ENCODE results near the gene GPHA2. TPM values are rescaled to one million over a fixed set of nuclear protein-coding genes. Genes with fewer than 3 reads are reported as not detected.
A peak's percentile ranks its signal among the peaks of the same experiment; 100 is the strongest.

GPHA2 gene
- total and polyA plus RNA-seq, 2 of the 13 experiments (the other 11 are each of a cell fraction or from before 2014, with no cell fraction given), result 13.0 to 19.1 TPM

GRCh38 chr11:64892838-64893193, 42.9 kb downstream of the GPHA2 start (continued):
- TF ChIP-seq, protein P1, sequence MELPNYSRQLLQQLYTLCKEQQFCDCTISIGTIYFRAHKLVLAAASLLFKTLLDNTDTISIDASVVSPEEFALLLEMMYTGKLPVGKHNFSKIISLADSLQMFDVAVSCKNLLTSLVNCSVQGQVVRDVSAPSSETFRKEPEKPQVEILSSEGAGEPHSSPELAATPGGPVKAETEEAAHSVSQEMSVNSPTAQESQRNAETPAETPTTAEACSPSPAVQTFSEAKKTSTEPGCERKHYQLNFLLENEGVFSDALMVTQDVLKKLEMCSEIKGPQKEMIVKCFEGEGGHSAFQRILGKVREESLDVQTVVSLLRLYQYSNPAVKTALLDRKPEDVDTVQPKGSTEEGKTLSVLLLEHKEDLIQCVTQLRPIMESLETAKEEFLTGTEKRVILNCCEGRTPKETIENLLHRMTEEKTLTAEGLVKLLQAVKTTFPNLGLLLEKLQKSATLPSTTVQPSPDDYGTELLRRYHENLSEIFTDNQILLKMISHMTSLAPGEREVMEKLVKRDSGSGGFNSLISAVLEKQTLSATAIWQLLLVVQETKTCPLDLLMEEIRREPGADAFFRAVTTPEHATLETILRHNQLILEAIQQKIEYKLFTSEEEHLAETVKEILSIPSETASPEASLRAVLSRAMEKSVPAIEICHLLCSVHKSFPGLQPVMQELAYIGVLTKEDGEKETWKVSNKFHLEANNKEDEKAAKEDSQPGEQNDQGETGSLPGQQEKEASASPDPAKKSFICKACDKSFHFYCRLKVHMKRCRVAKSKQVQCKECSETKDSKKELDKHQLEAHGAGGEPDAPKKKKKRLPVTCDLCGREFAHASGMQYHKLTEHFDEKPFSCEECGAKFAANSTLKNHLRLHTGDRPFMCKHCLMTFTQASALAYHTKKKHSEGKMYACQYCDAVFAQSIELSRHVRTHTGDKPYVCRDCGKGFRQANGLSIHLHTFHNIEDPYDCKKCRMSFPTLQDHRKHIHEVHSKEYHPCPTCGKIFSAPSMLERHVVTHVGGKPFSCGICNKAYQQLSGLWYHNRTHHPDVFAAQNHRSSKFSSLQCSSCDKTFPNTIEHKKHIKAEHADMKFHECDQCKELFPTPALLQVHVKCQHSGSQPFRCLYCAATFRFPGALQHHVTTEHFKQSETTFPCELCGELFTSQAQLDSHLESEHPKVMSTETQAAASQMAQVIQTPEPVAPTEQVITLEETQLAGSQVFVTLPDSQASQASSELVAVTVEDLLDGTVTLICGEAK (IDR thresholded peaks at IDR 0.05), result no peak
- TF ChIP-seq, protein P1 (CRISPR knock-in tag; IDR thresholded peaks at IDR 0.05), result no peak
- TF ChIP-seq MAF1 (CRISPR knock-in tag; IDR thresholded peaks at IDR 0.05; ENCODE audit: borderline replicate concordance) (no peak), ZFYVE20 (CRISPR knock-in tag; IDR thresholded peaks at IDR 0.05; ENCODE audit: borderline replicate concordance, low read depth) (no peak), ARID2 (CRISPR knock-in tag; IDR thresholded peaks at IDR 0.05; ENCODE audit: borderline replicate concordance) (no peak), SOX5 (CRISPR knock-in tag; IDR thresholded peaks at IDR 0.05; ENCODE audit: borderline replicate concordance) (no peak), RCOR2 (CRISPR knock-in tag; IDR thresholded peaks at IDR 0.05) (no peak), HNRNPL (IDR thresholded peaks at IDR 0.05; ENCODE audit: low read depth, low read length) (no peak), SP5 (CRISPR knock-in tag; IDR thresholded peaks at IDR 0.05; ENCODE audit: borderline replicate concordance, low read depth) (no peak), CAMTA2 (CRISPR knock-in tag; IDR thresholded peaks at IDR 0.05; ENCODE audit: borderline replicate concordance) (no peak), JUNB (CRISPR knock-in tag; IDR thresholded peaks at IDR 0.05; ENCODE audit: borderline replicate concordance) (no peak), BORCS8-MEF2B (CRISPR knock-in tag; IDR thresholded peaks at IDR 0.05) (no peak), SMYD3 (CRISPR knock-in tag; IDR thresholded peaks at IDR 0.05) (no peak), ZNF446 (CRISPR knock-in tag; IDR thresholded peaks at IDR 0.05) (peak; percentile 73; the same call in 1 of the 2 replicates), ZNF878 (CRISPR knock-in tag; IDR thresholded peaks at IDR 0.05) (0 out of 2 replicates have a peak, but pooled peaks have one; percentile 7), BCL3 (CRISPR knock-in tag; IDR thresholded peaks at IDR 0.05) (no peak), RFX1 (IDR thresholded peaks at IDR 0.05) (no peak), PTBP1 (IDR thresholded peaks at IDR 0.05; ENCODE audit: low read depth, low read length, poor library complexity, severe bottlenecking) (no peak), ZNF235 (CRISPR knock-in tag; IDR thresholded peaks at IDR 0.05; ENCODE audit: borderline replicate concordance) (peak; percentile 7; the same call in 1 of the 2 replicates)
- TF ChIP-seq, protein P2, sequence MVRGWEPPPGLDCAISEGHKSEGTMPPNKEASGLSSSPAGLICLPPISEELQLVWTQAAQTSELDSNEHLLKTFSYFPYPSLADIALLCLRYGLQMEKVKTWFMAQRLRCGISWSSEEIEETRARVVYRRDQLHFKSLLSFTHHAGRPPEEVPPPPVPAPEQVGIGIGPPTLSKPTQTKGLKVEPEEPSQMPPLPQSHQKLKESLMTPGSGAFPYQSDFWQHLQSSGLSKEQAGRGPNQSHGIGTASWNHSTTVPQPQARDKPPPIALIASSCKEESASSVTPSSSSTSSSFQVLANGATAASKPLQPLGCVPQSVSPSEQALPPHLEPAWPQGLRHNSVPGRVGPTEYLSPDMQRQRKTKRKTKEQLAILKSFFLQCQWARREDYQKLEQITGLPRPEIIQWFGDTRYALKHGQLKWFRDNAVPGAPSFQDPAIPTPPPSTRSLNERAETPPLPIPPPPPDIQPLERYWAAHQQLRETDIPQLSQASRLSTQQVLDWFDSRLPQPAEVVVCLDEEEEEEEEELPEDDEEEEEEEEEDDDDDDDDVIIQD (CRISPR knock-in tag; IDR thresholded peaks at IDR 0.05; ENCODE audit: low read depth), result no peak

All from HepG2 (cell line).